Heart left ventricle (tissue), 13 donors: ENCODE data around the gene ANKRD28.

Source experiments
- CTCF ChIP-seq, 12 donors: fragments of 200-600 bp; sonication (generic) in 4 of 12; IDR thresholded peaks; one replicate each; pipeline versions ENCODE4 v1.5.0 to v1.8.0; 2018 to 2022; ENCODE audit warnings: antibody characterized with exemption in 12 of 12, mild to moderate bottlenecking in 5 of 12
- POLR2A ChIP-seq, 2 donors: fragments of 450-650 bp; IDR thresholded peaks; one replicate each; pipeline ENCODE4 v1.6.1; 2017; ENCODE audit warnings: antibody characterized with exemption in 2 of 2, mild to moderate bottlenecking in 2 of 2, moderate library complexity in 2 of 2
- donor health status: ischemic (EF 13 %, LVEDD 7.1; RV severe dilation, severe dysfunction).
- donor health status: DM: no; HTN: yes; CAD: no.
- donor health status: DM: no; HTN: no; CAD: no.
- donor health status: ischemic (EF 25% LVEDD 6.9; RV normal size, moderate dysfunction).
- donor health status: ischemic (EF 25% LVEDD 5.7; RV mildly dilated, moderate dysfunction).
- donor health status: ischemic (EF 35%, LVEDD 5.7; RV mildly dilated, moderate dysfunction).
- donor health status: nonischemic (EF 11% LVEDD 7.7; RV severe dilation, severe dysfunction).
- donor health status: DM: yes; HTN: yes; CAD: no.
- donor health status: PGD.
- donor health status: ischemic (EF 29% LVEDD 5.4; RV normal size, mild dysfunction).
- donor health status: nonischemic (EF 23%, LVEDD 6.1; RV moderate dilation, normal function).

GRCh38 chr3:15681668-15682067 is 116.1 kb downstream of the ANKRD28 start:
- TF ChIP-seq CTCF (IDR thresholded peaks at IDR 0.05): no peak
- TF ChIP-seq POLR2A (IDR thresholded peaks at IDR 0.05): no peak
